ENCODE data around the gene SOWAHA. TPM values are rescaled to one million over a fixed set of nuclear protein-coding genes. Genes with fewer than 3 reads are reported as not detected.

The SOWAHA gene
- total RNA-seq, 1 experiment from 2014 or later = not detected

GRCh38 chr5:132791026-132791425 lies 22.1 kb upstream of the SOWAHA start:
- no peak for DNase-seq (ENCODE audit: low read depth, low spot score)
- no TSS peak for BruUV-seq (replicated peaks)
- no peaks in the 10 kb centered on the region; the same call in 1 of the 2 replicates for H3K27me3 ChIP-seq (ENCODE audit: control insufficient read depth, insufficient read depth, low read length)
- POLR2A ChIA-PET = interaction anchor here (0.6 kb wide), 1 partner anchor 121 kb away, joined by 6 read pairs; no protein-coding TSS in a partner anchor
- TF ChIP-seq CTCF (IDR thresholded peaks at IDR 0.05) (no peak), SIN3A (IDR thresholded peaks at IDR 0.05; ENCODE audit: borderline replicate concordance, insufficient read depth, low read depth, low read length) (no peak), POLR2AphosphoS5 (IDR thresholded peaks at IDR 0.05; ENCODE audit: low read depth, low read length) (no peak)
- H3K27ac ChIP-seq (ENCODE audit: low read length) = no peak overlapping the region
- H3K4me1 ChIP-seq (ENCODE audit: control insufficient read depth, insufficient read depth, low read length) = no peaks in the 10 kb centered on the region
- H3K9me3 ChIP-seq (ENCODE audit: control insufficient read depth, insufficient read depth, low read depth, low read length) = no peaks in the 10 kb centered on the region
- CTCF ChIA-PET = no interaction called here
- no peak overlapping the region for H3K4me3 ChIP-seq (ENCODE audit: low read depth in 2 of 2, low read length in 2 of 2)
- no peaks in the 10 kb centered on the region for H3K36me3 ChIP-seq (ENCODE audit: control insufficient read depth, insufficient read depth, low read length)
- no peak for ATAC-seq
- intact Hi-C loops (cut with micrococcal nuclease; ENCODE audit: unreplicated experiment) = no loop called here
- in situ Hi-C loops (cut with HindIII; ENCODE audit: low pct_unique_long_range_greater_than_20kb, low sequenced_read_pairs) = no loop called here

DNA sequence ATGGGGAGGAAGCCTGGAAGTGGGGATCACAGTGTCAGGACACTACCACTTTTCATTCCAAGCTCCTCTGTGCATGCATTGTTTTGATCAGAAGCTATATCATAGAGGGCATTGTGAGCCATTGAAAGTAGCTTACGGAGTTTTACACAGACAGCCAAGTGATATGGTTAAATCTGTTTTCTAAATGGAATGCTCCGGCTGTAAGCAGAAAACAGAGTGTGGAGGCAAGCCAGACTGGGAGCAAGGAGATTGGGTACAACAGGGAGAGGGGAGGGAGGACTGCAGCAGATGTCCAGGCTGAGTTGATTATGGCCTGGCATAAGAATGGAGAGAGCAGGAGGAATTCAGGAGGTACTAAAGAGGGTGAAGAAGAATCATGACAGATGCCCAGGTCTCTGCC lies 15.5 kb upstream of the SOWAHA start:
- Histone ChIP-seq H3K27me3 (ENCODE audit: control insufficient read depth, insufficient read depth, low read length) (no peaks in the 10 kb centered on the region; the same call in 1 of the 2 replicates), H3K27ac (ENCODE audit: low read length) (no peak overlapping the region), H3K4me3 (ENCODE audit: low read depth in 2 of 2, low read length in 2 of 2) (no peak overlapping the region), H3K4me1 (ENCODE audit: control insufficient read depth, insufficient read depth, low read length) (no peaks in the 10 kb centered on the region), H3K9me3 (ENCODE audit: control insufficient read depth, insufficient read depth, low read depth, low read length) (no peaks in the 10 kb centered on the region), H3K36me3 (ENCODE audit: control insufficient read depth, insufficient read depth, low read length) (no peaks in the 10 kb centered on the region)
- CTCF ChIA-PET = interaction anchor here (0.7 kb wide), 1 partner anchor 258 kb away, joined by 7 read pairs; no protein-coding TSS in a partner anchor
- POLR2A ChIA-PET = no interaction called here
- in situ Hi-C loops (cut with HindIII; ENCODE audit: low pct_unique_long_range_greater_than_20kb, low sequenced_read_pairs) = no loop called here
- no peak for TF ChIP-seq POLR2AphosphoS5 (IDR thresholded peaks at IDR 0.05; ENCODE audit: low read depth, low read length)
- no peak for TF ChIP-seq REST (IDR thresholded peaks at IDR 0.05; ENCODE audit: insufficient read depth in 1 of 2, low read depth in 2 of 2, low read length in 1 of 2)
- no peak for TF ChIP-seq CTCF (IDR thresholded peaks at IDR 0.05)
- TF ChIP-seq SIN3A (IDR thresholded peaks at IDR 0.05; ENCODE audit: borderline replicate concordance, insufficient read depth, low read depth, low read length) = no peak
- no peak for TF ChIP-seq TCF7L2 (IDR thresholded peaks at IDR 0.05; ENCODE audit: low read depth, low read length)
- no TSS peak for BruUV-seq (replicated peaks)
- DNase-seq (ENCODE audit: low read depth, low spot score) = no peak
- ATAC-seq = no peak
- intact Hi-C loops (cut with micrococcal nuclease; ENCODE audit: unreplicated experiment) = no loop called here

All from Panc1 (cell line).